ENCODE measurements around the gene SREBF1.

The SREBF1 gene

DNA sequence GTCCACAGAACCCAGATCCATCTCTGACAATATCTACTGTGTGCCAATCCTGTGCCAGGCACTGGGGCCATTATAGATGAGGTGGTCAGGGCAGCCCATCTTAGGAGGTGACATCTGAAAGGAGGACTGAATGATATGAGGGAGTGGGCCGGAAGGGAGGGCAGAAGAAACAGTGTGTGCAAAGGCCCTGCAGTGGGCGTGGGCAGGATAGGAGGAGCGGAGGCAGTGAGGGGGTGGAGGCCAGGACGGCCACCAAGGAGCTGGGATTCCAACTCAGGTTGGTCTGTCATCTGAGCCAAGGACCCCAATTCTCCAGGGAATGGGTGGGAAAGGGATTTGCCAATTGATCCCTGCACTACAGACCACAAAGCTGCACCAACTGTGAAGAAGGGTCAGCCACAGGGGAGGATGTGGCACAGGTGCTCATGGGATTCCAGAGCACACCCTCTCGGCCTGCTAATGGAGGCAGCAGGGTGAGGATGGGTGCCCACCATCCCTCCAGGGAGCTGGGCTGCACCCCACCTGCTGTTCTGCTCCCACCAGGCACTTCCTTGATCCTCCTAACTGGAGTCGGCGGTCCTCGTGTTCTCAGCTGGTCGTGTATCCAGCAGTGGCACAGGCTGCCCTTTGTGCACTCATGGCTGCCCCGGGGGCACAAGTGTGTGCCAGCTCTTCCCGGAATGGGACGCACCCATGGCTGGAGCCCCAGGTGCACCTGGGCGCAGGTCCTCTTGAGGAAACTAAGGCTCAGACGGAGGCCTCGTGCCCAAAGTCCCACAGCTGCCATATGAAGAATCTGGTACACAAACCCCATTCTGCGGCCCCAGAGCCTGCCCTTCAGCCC is 9.6 kb downstream of the SREBF1 start:
- H3K27me3 ChIP-seq (ENCODE audit: insufficient read depth, low read length, poor library complexity): no peaks in the 10 kb centered on the region
- H4K20me1 ChIP-seq (ENCODE audit: insufficient read depth, low read length): peaks cover 26% of the 10 kb centered on the region; the same call in 1 of the 2 replicates
- H3K27ac ChIP-seq (ENCODE audit: low read length): peak overlapping the region; percentile 34
- peaks cover 44% of the 10 kb centered on the region for H3K4me1 ChIP-seq (ENCODE audit: insufficient read depth, low read length)
- DNase-seq: no peak
- no peak for ATAC-seq (ENCODE audit: insufficient read depth, low read depth)
- no peak overlapping the region for H3K4me3 ChIP-seq (ENCODE audit: low read depth in 1 of 2, low read length in 2 of 2)
- no peak overlapping the region for H2AFZ ChIP-seq (ENCODE audit: low read depth, low read length)
- H3K79me2 ChIP-seq (ENCODE audit: insufficient read depth, low read length): peaks cover 22% of the 10 kb centered on the region
- no peaks in the 10 kb centered on the region for H3K9me3 ChIP-seq (ENCODE audit: insufficient read depth, low read length, severe bottlenecking)
- TF ChIP-seq CTCF (IDR thresholded peaks at IDR 0.05; ENCODE audit: borderline replicate concordance, extremely low read depth, low read length, poor library complexity, severe bottlenecking): no peak
- TF ChIP-seq EZH2 (IDR thresholded peaks at IDR 0.05; ENCODE audit: borderline replicate concordance, low read depth, low read length, severe bottlenecking): no peak
- no peak overlapping the region for H3K4me2 ChIP-seq (ENCODE audit: insufficient read depth, low read length)
- no peak overlapping the region for H3K9ac ChIP-seq (ENCODE audit: low read depth, low read length)
- peaks cover 4% of the 10 kb centered on the region; the same call in 1 of the 2 replicates for H3K36me3 ChIP-seq (ENCODE audit: insufficient read depth, low read length)

GRCh38 chr17:17826342-17826713 is 10.5 kb downstream of the SREBF1 start:
- no peak overlapping the region for H3K4me3 ChIP-seq (ENCODE audit: low read depth in 1 of 2, low read length in 2 of 2)
- no peaks in the 10 kb centered on the region for H3K9me3 ChIP-seq (ENCODE audit: insufficient read depth, low read length, severe bottlenecking)
- H3K9ac ChIP-seq (ENCODE audit: low read depth, low read length): no peak overlapping the region
- H3K4me1 ChIP-seq (ENCODE audit: insufficient read depth, low read length): peaks cover 52% of the 10 kb centered on the region
- no peak overlapping the region for H3K4me2 ChIP-seq (ENCODE audit: insufficient read depth, low read length)
- H3K27me3 ChIP-seq (ENCODE audit: insufficient read depth, low read length, poor library complexity): no peaks in the 10 kb centered on the region
- no peak for DNase-seq
- peaks cover 5% of the 10 kb centered on the region; the same call in 1 of the 2 replicates for H3K36me3 ChIP-seq (ENCODE audit: insufficient read depth, low read length)
- H3K27ac ChIP-seq (ENCODE audit: low read length): peak overlapping the region; percentile 34; the same call in 1 of the 2 replicates
- TF ChIP-seq EZH2 (IDR thresholded peaks at IDR 0.05; ENCODE audit: borderline replicate concordance, low read depth, low read length, severe bottlenecking) (no peak), CTCF (IDR thresholded peaks at IDR 0.05; ENCODE audit: borderline replicate concordance, extremely low read depth, low read length, poor library complexity, severe bottlenecking) (no peak)
- H4K20me1 ChIP-seq (ENCODE audit: insufficient read depth, low read length): peaks cover 32% of the 10 kb centered on the region; the same call in 1 of the 2 replicates
- no peak for ATAC-seq (ENCODE audit: insufficient read depth, low read depth)
- no peak overlapping the region for H2AFZ ChIP-seq (ENCODE audit: low read depth, low read length)
- peaks cover 29% of the 10 kb centered on the region for H3K79me2 ChIP-seq (ENCODE audit: insufficient read depth, low read length)

DNA sequence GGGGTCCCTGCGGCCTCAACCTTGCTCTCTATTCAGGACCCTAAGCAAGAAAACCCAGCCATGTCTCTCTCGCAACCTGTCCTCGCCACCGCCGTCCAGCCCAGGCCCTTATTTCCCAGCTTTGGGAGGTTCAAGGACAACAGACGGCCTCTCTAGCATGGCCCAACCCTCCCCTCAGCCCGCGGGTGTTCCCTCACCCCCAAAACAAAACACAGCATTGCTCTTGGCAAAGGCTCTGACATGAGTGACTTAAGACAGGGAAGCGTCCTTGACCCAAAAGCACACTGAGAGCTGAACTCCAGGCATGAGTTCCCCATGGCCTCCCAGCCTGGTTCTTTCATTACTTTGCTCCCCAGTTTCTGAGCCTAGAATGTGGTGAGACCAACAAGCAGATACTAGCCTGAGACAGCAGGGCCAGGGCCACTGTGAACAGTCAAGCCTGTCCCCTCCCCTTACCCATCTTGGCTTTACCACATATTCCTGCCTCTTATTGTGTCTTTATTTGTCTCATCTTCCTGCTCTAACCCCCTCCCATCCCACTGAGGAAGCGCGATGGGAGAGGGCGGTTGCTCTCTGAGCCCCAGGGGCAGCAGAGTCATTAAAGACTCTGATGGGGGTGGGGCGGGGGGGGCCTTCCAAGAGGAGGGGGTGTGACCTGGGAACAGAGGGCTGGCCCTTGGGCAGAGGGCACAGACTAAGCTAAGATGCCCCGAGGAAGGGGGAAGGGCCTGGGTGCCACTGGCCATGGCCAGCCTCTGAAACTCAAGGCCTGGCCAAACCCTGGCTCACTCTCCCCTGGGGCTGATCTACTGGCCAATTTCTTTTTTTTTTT is 11.8 kb downstream of the SREBF1 start:
- H3K4me2 ChIP-seq (ENCODE audit: insufficient read depth, low read length): no peak overlapping the region
- H3K9ac ChIP-seq (ENCODE audit: low read depth, low read length): peak overlapping the region; percentile 51; the same call in 1 of the 2 replicates
- 0 out of 3 replicates have a peak, but pooled peaks have one; percentile 13 for ATAC-seq (ENCODE audit: insufficient read depth, low read depth)
- peaks cover 13% of the 10 kb centered on the region for H3K36me3 ChIP-seq (ENCODE audit: insufficient read depth, low read length)
- peaks cover 61% of the 10 kb centered on the region for H3K4me1 ChIP-seq (ENCODE audit: insufficient read depth, low read length)
- peaks cover 20% of the 10 kb centered on the region; the same call in 1 of the 2 replicates for H4K20me1 ChIP-seq (ENCODE audit: insufficient read depth, low read length)
- H3K27ac ChIP-seq (ENCODE audit: low read length): peak overlapping the region; percentile 84
- TF ChIP-seq CTCF (IDR thresholded peaks at IDR 0.05; ENCODE audit: borderline replicate concordance, extremely low read depth, low read length, poor library complexity, severe bottlenecking): no peak
- no peak for TF ChIP-seq EZH2 (IDR thresholded peaks at IDR 0.05; ENCODE audit: borderline replicate concordance, low read depth, low read length, severe bottlenecking)
- peak; percentile 40 for DNase-seq
- no peaks in the 10 kb centered on the region for H3K9me3 ChIP-seq (ENCODE audit: insufficient read depth, low read length, severe bottlenecking)
- no peak overlapping the region for H3K4me3 ChIP-seq (ENCODE audit: low read depth in 1 of 2, low read length in 2 of 2)
- peaks cover 31% of the 10 kb centered on the region for H3K79me2 ChIP-seq (ENCODE audit: insufficient read depth, low read length)
- no peaks in the 10 kb centered on the region for H3K27me3 ChIP-seq (ENCODE audit: insufficient read depth, low read length, poor library complexity)
- H2AFZ ChIP-seq (ENCODE audit: low read depth, low read length): no peak overlapping the region
